Omental fat pad (tissue), 4 donors: ENCODE measurements around the gene ATF1. TPM values are rescaled to one million over a fixed set of nuclear protein-coding genes. Genes with fewer than 3 reads are reported as not detected.
"Not testable (repeated sequence)": the region's sequence is repeated elsewhere in the genome, so short reads cannot be mapped to it uniquely, and the experiment has no call there.

Experiments used
- ATAC-seq: fragments of 150-250 bp; one replicate; pipeline ENCODE4 v1.9.1; 2016; ENCODE audit warnings: mild to moderate bottlenecking, moderate library complexity; ENCODE audit not compliant: low FRiP score
- DNase-seq: peaks from one replicate; pipeline ENCODE4 v3.0.0-alpha.2; 2019; ENCODE audit warnings: low spot score
- total RNA-seq, 4 donors: library from RNA; depleted of rRNA; stranded (reverse); fragments of >200 nt; gene quantifications; one replicate each; pipeline ENCODE4 v1.1.0, GENCODE V29; 2016
- TF ChIP-seq, protein P1 (sequence below), 3 donors: fragments of 450-650 bp; IDR thresholded peaks; one replicate each; pipeline ENCODE4 v1.5.1; 2016 to 2017; ENCODE audit warnings: antibody characterized with exemption in 3 of 3, mild to moderate bottlenecking in 3 of 3, moderate library complexity in 2 of 3

The ATF1 gene
- total RNA-seq, 4 donors from 2014 or later = 17.0 to 23.3 (median 18.1) TPM

DNA sequence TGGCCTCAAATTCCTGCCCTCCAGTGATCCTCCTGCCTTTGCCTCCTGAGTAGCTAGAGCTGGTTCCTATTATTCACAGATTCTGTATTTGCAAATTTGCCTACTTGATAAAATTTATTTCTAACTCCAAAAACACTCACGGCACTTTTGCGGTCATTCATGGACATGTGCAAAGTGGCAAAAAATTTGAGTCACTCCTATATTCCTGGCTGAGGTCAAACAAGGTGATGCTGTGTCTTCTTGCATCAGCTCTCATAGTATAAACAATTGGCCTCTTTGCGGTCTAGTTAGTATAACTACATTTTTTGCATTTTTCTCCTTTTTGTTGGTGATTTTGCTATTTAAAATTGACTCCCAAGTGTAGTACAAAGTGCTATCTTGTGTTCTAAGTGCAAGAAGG, 24.7 kb downstream of the ATF1 start:
- ATAC-seq (no peak), DNase-seq (no peak)
- TF ChIP-seq, protein P1, sequence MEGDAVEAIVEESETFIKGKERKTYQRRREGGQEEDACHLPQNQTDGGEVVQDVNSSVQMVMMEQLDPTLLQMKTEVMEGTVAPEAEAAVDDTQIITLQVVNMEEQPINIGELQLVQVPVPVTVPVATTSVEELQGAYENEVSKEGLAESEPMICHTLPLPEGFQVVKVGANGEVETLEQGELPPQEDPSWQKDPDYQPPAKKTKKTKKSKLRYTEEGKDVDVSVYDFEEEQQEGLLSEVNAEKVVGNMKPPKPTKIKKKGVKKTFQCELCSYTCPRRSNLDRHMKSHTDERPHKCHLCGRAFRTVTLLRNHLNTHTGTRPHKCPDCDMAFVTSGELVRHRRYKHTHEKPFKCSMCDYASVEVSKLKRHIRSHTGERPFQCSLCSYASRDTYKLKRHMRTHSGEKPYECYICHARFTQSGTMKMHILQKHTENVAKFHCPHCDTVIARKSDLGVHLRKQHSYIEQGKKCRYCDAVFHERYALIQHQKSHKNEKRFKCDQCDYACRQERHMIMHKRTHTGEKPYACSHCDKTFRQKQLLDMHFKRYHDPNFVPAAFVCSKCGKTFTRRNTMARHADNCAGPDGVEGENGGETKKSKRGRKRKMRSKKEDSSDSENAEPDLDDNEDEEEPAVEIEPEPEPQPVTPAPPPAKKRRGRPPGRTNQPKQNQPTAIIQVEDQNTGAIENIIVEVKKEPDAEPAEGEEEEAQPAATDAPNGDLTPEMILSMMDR (IDR thresholded peaks at IDR 0.05) = no peak

- ATAC-seq (no peak), DNase-seq (no peak)
- TF ChIP-seq, protein P1 (IDR thresholded peaks at IDR 0.05) = no peak
Observed at GRCh38 chr12:50790081-50790480, 26.2 kb downstream of the ATF1 start.

DNA sequence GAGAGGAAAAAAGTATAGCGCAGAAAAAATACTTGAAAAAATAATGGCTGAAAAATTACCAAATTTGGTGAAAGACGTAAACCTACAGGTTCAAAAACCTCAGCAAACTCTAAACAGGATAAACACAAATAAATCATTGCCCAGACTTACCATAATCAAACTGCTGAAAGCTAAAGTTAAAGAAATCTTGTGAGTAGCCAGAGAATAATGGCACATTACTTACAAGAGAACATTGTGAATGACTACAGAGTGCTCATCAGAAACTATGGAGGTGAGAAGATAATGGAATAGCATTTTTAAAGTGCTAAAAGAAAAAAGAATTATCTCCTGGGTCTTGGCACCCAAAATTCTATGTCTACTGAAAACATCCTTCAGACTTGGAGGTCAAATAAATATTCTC, 36.0 kb downstream of the ATF1 start:
- no peak for DNase-seq
- TF ChIP-seq, protein P1 (IDR thresholded peaks at IDR 0.05) = no peak
- no peak for ATAC-seq

GRCh38 chr12:50803230-50803875, 39.5 kb downstream of the ATF1 start:
- ATAC-seq (no peak), DNase-seq (no peak)

GRCh38 chr12:50806176-50806575, 42.3 kb downstream of the ATF1 start:
- ATAC-seq = no peak

More at GRCh38 chr12:50803230-50803875, 39.5 kb downstream of the ATF1 start:
- TF ChIP-seq, protein P1 (IDR thresholded peaks at IDR 0.05) = no peak

GRCh38 chr12:50809131-50809530, 45.2 kb downstream of the ATF1 start:
- ATAC-seq, DNase-seq: not testable (repeated sequence)

More at GRCh38 chr12:50806176-50806575, 42.3 kb downstream of the ATF1 start:
- no peak for DNase-seq
- TF ChIP-seq, protein P1 (IDR thresholded peaks at IDR 0.05) = no peak

DNA sequence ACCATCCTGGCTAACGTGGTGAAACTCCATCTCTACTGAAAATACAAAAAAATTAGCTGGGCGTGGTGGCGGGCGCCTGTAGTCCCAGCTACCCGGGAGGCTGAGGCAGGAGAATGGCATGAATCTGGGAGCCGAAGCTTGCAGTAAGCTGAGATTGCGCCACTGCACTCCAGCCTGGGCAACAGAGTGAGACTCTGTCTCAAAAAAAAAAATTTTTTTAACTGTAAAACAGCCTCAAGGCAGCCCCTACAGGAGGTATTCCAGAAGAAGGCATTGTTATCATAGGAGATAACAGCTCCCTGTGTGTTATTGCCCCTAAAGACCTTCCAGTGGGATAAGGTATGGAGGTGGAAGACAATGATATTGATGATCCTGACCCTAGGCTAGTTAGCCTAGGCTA, 51.0 kb downstream of the ATF1 start:
- ATAC-seq, DNase-seq: not testable (repeated sequence)

GRCh38 chr12:50820177-50820576, 56.3 kb downstream of the ATF1 start:
- ATAC-seq = no peak

More at GRCh38 chr12:50820177-50820576, 56.3 kb downstream of the ATF1 start:
- DNase-seq = no peak
- TF ChIP-seq, protein P1 (IDR thresholded peaks at IDR 0.05) = no peak
